Fibroblast of villous mesenchyme (primary cell): Measurements from ENCODE around the gene KATNA1. TPM values are rescaled to one million over a fixed set of nuclear protein-coding genes. Genes with fewer than 3 reads are reported as not detected.

ENCODE experiments used
- DNase-seq: peaks from one replicate; pipeline ENCODE4 v3.0.0-alpha.2; 2010; ENCODE audit warnings: low read depth
- H3K4me3 ChIP-seq: 2 replicates; pipeline ENCODE4 v1.5.1; 2011; ENCODE audit warnings: low read depth, mild to moderate bottlenecking, low read length
- CTCF ChIP-seq: IDR thresholded peaks from 2 replicates; pipeline ENCODE4 v1.5.1; 2012; ENCODE audit warnings: low read depth, mild to moderate bottlenecking, low read length; ENCODE audit not compliant: insufficient read depth
- total RNA-seq: library from RNA; depleted of rRNA; stranded (reverse); fragments of >200 nt; gene quantifications from 2 replicates; pipeline ENCODE4 v1.2.3, GENCODE V29; 2012

KATNA1 gene
- 18.0 and 21.6 TPM in 2 replicates for total RNA-seq

- peak within 1 kb of the TSS; percentile 75 for H3K4me3 ChIP-seq
- TF ChIP-seq CTCF: no peak
- peak; percentile 72 for DNase-seq
Observed at GRCh38 chr6:149648148-149649145, at the start of gene KATNA1. KATNA1 (minus strand) TSS chr6:149648714; CDS start chr6:149638547, 10,167 bp downstream.

GRCh38 chr6:149698175-149698574, 49.7 kb upstream of the KATNA1 start:
- no peak overlapping the region for H3K4me3 ChIP-seq
- DNase-seq: no peak
- no peak for TF ChIP-seq CTCF

GRCh38 chr6:149696901-149697300, 48.4 kb upstream of the KATNA1 start:
- no peak overlapping the region for H3K4me3 ChIP-seq
- TF ChIP-seq CTCF: no peak
- peak; percentile 43 for DNase-seq

- no peak for DNase-seq
- TF ChIP-seq CTCF: no peak
- no peak overlapping the region for H3K4me3 ChIP-seq
Observed at GRCh38 chr6:149694921-149695320, 46.4 kb upstream of the KATNA1 start.

GRCh38 chr6:149691201-149691600, 42.7 kb upstream of the KATNA1 start:
- no peak overlapping the region for H3K4me3 ChIP-seq
- no peak for DNase-seq
- TF ChIP-seq CTCF: no peak

- no peak overlapping the region for H3K4me3 ChIP-seq
- no peak for TF ChIP-seq CTCF
- no peak for DNase-seq
Observed at GRCh38 chr6:149686230-149686629, 37.7 kb upstream of the KATNA1 start.
